ENCODE results near the gene FFAR4.
"Not testable (repeated sequence)": the region's sequence is repeated elsewhere in the genome, so short reads cannot be mapped to it uniquely, and the experiment has no call there.

Gene FFAR4

GRCh38 chr10:93566435-93567276, at the start of gene FFAR4:
TSS of gene FFAR4 (plus strand) at chr10:93566665. CDS start at chr10:93566721, 56 bp downstream.
- DNase-seq (ENCODE audit: low read depth) = no peak

- no peak for DNase-seq (ENCODE audit: low read depth)
These were observed 47.9 kb upstream of the FFAR4 start for GRCh38 chr10:93518531-93518930.

- no peak for DNase-seq (ENCODE audit: low read depth)
These were observed 31.2 kb upstream of the FFAR4 start for GRCh38 chr10:93535293-93535692.

- DNase-seq (ENCODE audit: low read depth) = not testable (repeated sequence)
These were observed 25.6 kb upstream of the FFAR4 start for GRCh38 chr10:93540871-93541270.

GRCh38 chr10:93541402-93542357, 24.8 kb upstream of the FFAR4 start:
- DNase-seq (ENCODE audit: low read depth) = no peak

- DNase-seq (ENCODE audit: low read depth) = no peak
These were observed 24.1 kb upstream of the FFAR4 start for GRCh38 chr10:93542358-93542791.

- DNase-seq (ENCODE audit: low read depth) = not testable (repeated sequence)
These were observed 19.5 kb upstream of the FFAR4 start for GRCh38 chr10:93546995-93547394.

- no peak for DNase-seq (ENCODE audit: low read depth)
These were observed 18.9 kb upstream of the FFAR4 start for GRCh38 chr10:93547522-93547921.

GRCh38 chr10:93548376-93549071, 17.9 kb upstream of the FFAR4 start:
- peak; percentile 36 for DNase-seq (ENCODE audit: low read depth)

- no peak for DNase-seq (ENCODE audit: low read depth)
These were observed 15.9 kb upstream of the FFAR4 start for GRCh38 chr10:93550606-93551005.

- no peak for DNase-seq (ENCODE audit: low read depth)
These were observed 13.7 kb upstream of the FFAR4 start for GRCh38 chr10:93552780-93553179.

GRCh38 chr10:93553482-93554315, 12.8 kb upstream of the FFAR4 start:
- DNase-seq (ENCODE audit: low read depth) = no peak

- DNase-seq (ENCODE audit: low read depth) = no peak
These were observed 12.2 kb upstream of the FFAR4 start for GRCh38 chr10:93554316-93554663.

GRCh38 chr10:93554760-93555432, 11.6 kb upstream of the FFAR4 start:
- no peak for DNase-seq (ENCODE audit: low read depth)

GRCh38 chr10:93559490-93559889, 7.0 kb upstream of the FFAR4 start:
- no peak for DNase-seq (ENCODE audit: low read depth)

GRCh38 chr10:93560541-93560940, 5.9 kb upstream of the FFAR4 start:
- DNase-seq (ENCODE audit: low read depth) = no peak

GRCh38 chr10:93565446-93565845, 1.0 kb upstream of the FFAR4 start:
- DNase-seq (ENCODE audit: low read depth) = no peak

GRCh38 chr10:93567277-93568104, 1.0 kb downstream of the FFAR4 start:
- no peak for DNase-seq (ENCODE audit: low read depth)

GRCh38 chr10:93568105-93568390, 1.6 kb downstream of the FFAR4 start:
- DNase-seq (ENCODE audit: low read depth) = no peak

GRCh38 chr10:93570383-93570782, 3.9 kb downstream of the FFAR4 start:
- no peak for DNase-seq (ENCODE audit: low read depth)

Measured in HS-5 (cell line).